Hepatocyte (in vitro differentiated cells): ENCODE results near the gene CPED1. TPM values are rescaled to one million over a fixed set of nuclear protein-coding genes. Genes with fewer than 3 reads are reported as not detected.

Source experiments
- DNase-seq: peaks from one replicate; pipeline ENCODE4 v3.0.0-alpha.2; 2016; ENCODE audit warnings: low spot score
- H2AFZ ChIP-seq: fragments of 200-600 bp; sonication (generic); 2 replicates; pipeline ENCODE4 v1.6.0; 2016; ENCODE audit warnings: antibody characterized with exemption, mild to moderate bottlenecking
- H3K27ac ChIP-seq: fragments of 200-600 bp; sonication (generic); 2 replicates; pipeline ENCODE4 v1.5.1; 2016; ENCODE audit warnings: mild to moderate bottlenecking
- H3K27me3 ChIP-seq: fragments of 200-600 bp; sonication (generic); 2 replicates; pipeline ENCODE4 v1.6.1; 2016
- H3K36me3 ChIP-seq: fragments of 200-600 bp; sonication (generic); replicated peaks from 2 replicates; pipeline ENCODE4 v1.5.1; 2016; ENCODE audit warnings: low read depth; ENCODE audit not compliant: insufficient read depth
- H3K4me1 ChIP-seq: fragments of 200-600 bp; sonication (generic); 2 replicates; pipeline ENCODE4 v1.5.1; 2016; ENCODE audit warnings: mild to moderate bottlenecking, moderate library complexity; ENCODE audit not compliant: insufficient read depth
- H3K4me2 ChIP-seq: fragments of 200-600 bp; sonication (generic); 2 replicates; pipeline ENCODE4 v1.6.0; 2016
- H3K4me3 ChIP-seq: fragments of 200-600 bp; sonication (generic); 2 replicates; pipeline ENCODE4 v1.5.1; 2016; ENCODE audit warnings: mild to moderate bottlenecking
- H3K79me2 ChIP-seq: fragments of 200-600 bp; sonication (generic); 2 replicates; pipeline ENCODE4 v1.6.0; 2017; ENCODE audit warnings: mild to moderate bottlenecking
- H3K9me2 ChIP-seq: fragments of 200-600 bp; sonication (generic); replicated peaks from 2 replicates; pipeline ENCODE4 v1.6.0; 2017; ENCODE audit warnings: mild to moderate bottlenecking; ENCODE audit not compliant: insufficient read depth
- H3K9me3 ChIP-seq: fragments of 200-600 bp; sonication (generic); 2 replicates; pipeline ENCODE4 v1.5.1; 2016; ENCODE audit warnings: low read depth, mild to moderate bottlenecking
- H4K20me1 ChIP-seq: fragments of 200-600 bp; sonication (generic); 2 replicates; pipeline ENCODE4 v1.6.0; 2016; ENCODE audit warnings: mild to moderate bottlenecking; ENCODE audit not compliant: insufficient read depth, poor library complexity, severe bottlenecking
- EZH2 ChIP-seq: fragments of 200-600 bp; sonication (generic); IDR thresholded peaks from 2 replicates; pipeline ENCODE4 v1.6.1; 2016; ENCODE audit warnings: antibody characterized with exemption, mild to moderate bottlenecking, borderline replicate concordance
- EZH2phosphoT487 ChIP-seq: fragments of 200-600 bp; sonication (generic); IDR thresholded peaks from one replicate; pipeline ENCODE4 v1.6.1; 2018; ENCODE audit warnings: antibody characterized with exemption, mild to moderate bottlenecking, low read depth, moderate library complexity; ENCODE audit not compliant: unreplicated experiment, severe bottlenecking
- WGBS: methylation state at CpG from one replicate; pipeline ENCODE4 v1.1.6; 2016; ENCODE audit warnings: low lambda C conversion rate; ENCODE audit errors: missing lambda C conversion rate; 5-methylcytosine and 5-hydroxymethylcytosine counted together
- polyA plus RNA-seq: library from polyadenylated mRNA; unstranded; fragments of >200 nt; fragmentation: Nextera tagmentation; extraction: Ambion mirVana; gene quantifications from 2 replicates; pipeline ENCODE4 v1.2.1, GENCODE V29; 2016
- total RNA-seq: library from RNA; depleted of rRNA; stranded (reverse); fragments of >200 nt; gene quantifications from 2 replicates; pipeline ENCODE4 v1.2.3, GENCODE V29; 2014
- TF ChIP-seq, protein P1 (sequence below): fragments of 200-600 bp; sonication (generic); IDR thresholded peaks from 2 replicates; pipeline ENCODE4 v1.5.1; 2016; ENCODE audit warnings: antibody characterized with exemption, mild to moderate bottlenecking; ENCODE audit not compliant: poor library complexity

Gene CPED1
- total and polyA plus RNA-seq, 2 experiments from 2014 or later, result 10.1 to 30.5 TPM

DNA sequence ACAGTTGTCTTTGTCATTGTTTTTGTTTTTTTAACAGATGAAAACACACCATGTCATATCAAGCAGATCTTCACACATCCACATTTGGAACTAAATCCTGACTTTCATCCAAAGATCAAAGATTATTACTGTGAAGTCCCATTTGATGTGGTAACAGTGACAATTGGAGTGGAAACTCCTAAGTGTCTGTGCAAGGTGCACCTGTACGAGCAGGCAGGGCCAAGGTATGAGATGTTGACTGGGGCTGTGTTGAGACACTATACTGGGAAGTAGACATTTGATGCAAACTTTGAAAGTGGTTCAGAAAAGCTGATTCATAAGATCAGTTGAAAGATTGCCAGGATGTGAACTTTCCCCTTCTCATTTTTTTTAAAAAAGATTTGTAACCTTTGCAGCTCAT is 152.3 kb downstream of the CPED1 start:
- no peak for TF ChIP-seq EZH2phosphoT487
- TF ChIP-seq, protein P1, sequence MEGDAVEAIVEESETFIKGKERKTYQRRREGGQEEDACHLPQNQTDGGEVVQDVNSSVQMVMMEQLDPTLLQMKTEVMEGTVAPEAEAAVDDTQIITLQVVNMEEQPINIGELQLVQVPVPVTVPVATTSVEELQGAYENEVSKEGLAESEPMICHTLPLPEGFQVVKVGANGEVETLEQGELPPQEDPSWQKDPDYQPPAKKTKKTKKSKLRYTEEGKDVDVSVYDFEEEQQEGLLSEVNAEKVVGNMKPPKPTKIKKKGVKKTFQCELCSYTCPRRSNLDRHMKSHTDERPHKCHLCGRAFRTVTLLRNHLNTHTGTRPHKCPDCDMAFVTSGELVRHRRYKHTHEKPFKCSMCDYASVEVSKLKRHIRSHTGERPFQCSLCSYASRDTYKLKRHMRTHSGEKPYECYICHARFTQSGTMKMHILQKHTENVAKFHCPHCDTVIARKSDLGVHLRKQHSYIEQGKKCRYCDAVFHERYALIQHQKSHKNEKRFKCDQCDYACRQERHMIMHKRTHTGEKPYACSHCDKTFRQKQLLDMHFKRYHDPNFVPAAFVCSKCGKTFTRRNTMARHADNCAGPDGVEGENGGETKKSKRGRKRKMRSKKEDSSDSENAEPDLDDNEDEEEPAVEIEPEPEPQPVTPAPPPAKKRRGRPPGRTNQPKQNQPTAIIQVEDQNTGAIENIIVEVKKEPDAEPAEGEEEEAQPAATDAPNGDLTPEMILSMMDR, result no peak
- no peak for TF ChIP-seq EZH2
- no peaks in the 10 kb centered on the region for H3K9me2 ChIP-seq
- H3K36me3 ChIP-seq, result no peaks in the 10 kb centered on the region
- no peaks in the 10 kb centered on the region for H4K20me1 ChIP-seq
- H3K27me3 ChIP-seq, result no peaks in the 10 kb centered on the region
- 92% methylated on average over 1 of the region's 1 CpG for WGBS
- no peaks in the 10 kb centered on the region for H3K9me3 ChIP-seq
- no peak overlapping the region for H3K4me2 ChIP-seq
- H3K4me1 ChIP-seq, result no peaks in the 10 kb centered on the region
- H2AFZ ChIP-seq, result no peak overlapping the region
- no peaks in the 10 kb centered on the region for H3K79me2 ChIP-seq
- DNase-seq, result no peak
- H3K4me3 ChIP-seq, result no peak overlapping the region
- no peak overlapping the region for H3K27ac ChIP-seq

DNA sequence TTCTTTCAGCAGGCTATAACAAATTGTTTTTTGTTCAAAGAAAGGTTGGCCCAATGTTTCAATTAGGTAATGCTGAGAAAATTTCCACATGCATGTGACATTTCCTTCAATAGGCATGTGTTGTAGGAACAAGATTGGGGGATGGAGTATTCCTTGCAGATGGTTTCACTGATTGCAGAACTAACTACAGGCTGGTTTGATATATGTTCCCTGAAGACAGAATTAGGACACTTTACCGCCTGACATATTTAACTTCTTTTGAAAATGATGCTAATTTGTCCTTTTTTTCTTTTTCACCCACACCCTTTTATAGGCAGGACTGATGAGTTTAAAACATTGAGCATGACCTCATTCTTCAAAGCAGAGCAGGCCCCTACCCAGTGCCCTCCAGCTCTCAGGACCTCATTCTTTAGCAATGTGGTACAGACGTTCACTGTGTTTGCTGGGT is 163.3 kb downstream of the CPED1 start:
- no peak for DNase-seq
- no peaks in the 10 kb centered on the region for H3K9me3 ChIP-seq
- no peaks in the 10 kb centered on the region for H3K79me2 ChIP-seq
- no peak overlapping the region for H2AFZ ChIP-seq
- TF ChIP-seq EZH2, result no peak
- TF ChIP-seq EZH2phosphoT487, result no peak
- TF ChIP-seq, protein P1, result no peak
- 55% methylated on average over 2 of the region's 2 CpGs for WGBS
- H3K4me1 ChIP-seq, result no peaks in the 10 kb centered on the region
- no peaks in the 10 kb centered on the region for H3K9me2 ChIP-seq
- H3K36me3 ChIP-seq, result no peaks in the 10 kb centered on the region
- no peaks in the 10 kb centered on the region for H3K27me3 ChIP-seq
- H3K27ac ChIP-seq, result no peak overlapping the region
- no peaks in the 10 kb centered on the region for H4K20me1 ChIP-seq
- no peak overlapping the region for H3K4me2 ChIP-seq
- H3K4me3 ChIP-seq, result no peak overlapping the region

DNA sequence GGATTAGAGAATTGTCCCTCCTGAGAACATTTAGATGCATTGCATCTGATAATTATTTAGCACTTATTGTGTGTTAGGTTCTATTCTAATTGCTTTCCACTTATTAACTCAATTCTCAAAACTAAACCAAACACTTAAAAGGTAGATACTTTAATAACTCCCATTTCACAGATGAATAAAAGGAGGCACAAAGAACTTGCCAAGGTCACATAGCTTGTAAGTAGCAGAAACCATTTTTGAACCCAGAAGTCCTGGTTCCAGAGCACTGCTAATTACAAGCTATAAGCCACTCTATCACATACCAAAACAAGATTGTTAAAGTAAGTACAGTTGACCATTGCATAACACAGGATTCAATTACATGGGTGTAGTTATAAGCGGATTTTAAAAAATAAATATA is 164.9 kb downstream of the CPED1 start:
- TF ChIP-seq, protein P1, result no peak
- no peak for TF ChIP-seq EZH2phosphoT487
- TF ChIP-seq EZH2, result no peak
- Histone ChIP-seq H3K9me2 (no peaks in the 10 kb centered on the region), H4K20me1 (no peaks in the 10 kb centered on the region), H2AFZ (no peak overlapping the region), H3K9me3 (no peaks in the 10 kb centered on the region), H3K4me1 (no peaks in the 10 kb centered on the region), H3K4me3 (no peak overlapping the region), H3K79me2 (no peaks in the 10 kb centered on the region), H3K27me3 (no peaks in the 10 kb centered on the region), H3K36me3 (no peaks in the 10 kb centered on the region), H3K27ac (no peak overlapping the region), H3K4me2 (no peak overlapping the region)
- WGBS, result 90% methylated on average over 1 of the region's 1 CpG
- DNase-seq, result no peak

DNA sequence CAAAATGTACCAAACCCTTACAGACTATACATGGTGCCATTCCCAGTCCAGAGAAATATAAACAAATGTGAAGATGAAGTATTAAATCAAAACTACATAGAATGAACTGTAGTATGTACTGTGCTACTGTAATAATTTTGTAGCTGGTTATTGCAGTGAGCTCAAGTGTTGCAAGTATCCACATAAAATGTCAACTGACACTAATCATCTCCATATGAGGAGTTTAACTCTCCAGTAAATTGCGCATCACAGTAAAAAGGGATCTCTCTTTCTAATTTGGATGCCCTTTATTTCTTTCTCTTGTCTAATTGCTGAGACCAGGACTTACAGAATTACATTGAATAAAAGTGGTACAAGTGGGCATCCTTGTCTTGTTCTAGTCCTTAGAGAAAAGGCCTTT is 165.5 kb downstream of the CPED1 start:
- no peaks in the 10 kb centered on the region for H3K9me2 ChIP-seq
- no peaks in the 10 kb centered on the region for H3K27me3 ChIP-seq
- no peak for DNase-seq
- H3K4me2 ChIP-seq, result no peak overlapping the region
- H2AFZ ChIP-seq, result no peak overlapping the region
- no peak overlapping the region for H3K4me3 ChIP-seq
- no peaks in the 10 kb centered on the region for H3K4me1 ChIP-seq
- 76% methylated on average over 1 of the region's 1 CpG for WGBS
- no peak overlapping the region for H3K27ac ChIP-seq
- H4K20me1 ChIP-seq, result no peaks in the 10 kb centered on the region
- H3K9me3 ChIP-seq, result no peaks in the 10 kb centered on the region
- H3K79me2 ChIP-seq, result no peaks in the 10 kb centered on the region
- no peaks in the 10 kb centered on the region for H3K36me3 ChIP-seq
- TF ChIP-seq, protein P1, result no peak
- TF ChIP-seq EZH2phosphoT487 (no peak), EZH2 (no peak)
